MCF 10A (cell line): ENCODE measurements around the gene IGF1R. TPM values are rescaled to one million over a fixed set of nuclear protein-coding genes. Genes with fewer than 3 reads are reported as not detected.

Source experiments
- BruUV-seq: library from RNA; stranded (reverse); fragments of 400-500 nt; replicated peaks from 2 replicates; lab custom pipeline; 2021; lab: Mats Ljungman, UMichigan
- CTCF ChIA-PET: fragments of 300-600 bp; sonication (Branson Sonifier 250); formaldehyde crosslinking; extraction: SDS; loops from one replicate; lab custom pipeline; 2021; ENCODE audit warnings: antibody characterized with exemption, inconsistent platforms; lab: Yijun Ruan, JAX
- POLR2A ChIA-PET: fragments of 300-600, 350-650 bp; sonication (Branson Sonifier 250); formaldehyde crosslinking; extraction: SDS; loops from one replicate; lab custom pipeline; 2020; ENCODE audit warnings: antibody characterized with exemption, inconsistent platforms; lab: Yijun Ruan, JAX
- DNase-seq: peaks from one replicate; pipeline ENCODE4 v3.0.0-alpha.2; 2018; ENCODE audit not compliant: unreplicated experiment
- H3K27ac Mint-ChIP-seq: one replicate; pipeline ENCODE4 v1.8.0; 2022; ENCODE audit warnings: mild to moderate bottlenecking, low read depth, mixed read lengths; ENCODE audit not compliant: unreplicated experiment
- H3K27me3 Mint-ChIP-seq: one replicate; pipeline ENCODE4 v1.8.0; 2022; ENCODE audit warnings: mixed read lengths; ENCODE audit not compliant: insufficient read depth, unreplicated experiment
- H3K36me3 Mint-ChIP-seq: one replicate; pipeline ENCODE4 v1.8.0; 2022; ENCODE audit warnings: mild to moderate bottlenecking, moderate library complexity, mixed read lengths; ENCODE audit not compliant: insufficient read depth, unreplicated experiment
- H3K4me1 Mint-ChIP-seq: one replicate; pipeline ENCODE4 v1.8.0; 2022; ENCODE audit warnings: mixed read lengths; ENCODE audit not compliant: insufficient read depth, unreplicated experiment
- H3K4me3 Mint-ChIP-seq: one replicate; pipeline ENCODE4 v1.8.0; 2022; ENCODE audit warnings: mild to moderate bottlenecking, moderate library complexity, mixed read lengths; ENCODE audit not compliant: unreplicated experiment
- H3K9me3 Mint-ChIP-seq: one replicate; pipeline ENCODE4 v1.8.0; 2022; ENCODE audit warnings: mixed read lengths; ENCODE audit not compliant: unreplicated experiment
- intact Hi-C: fragments of 100-400 bp; cut with micrococcal nuclease; formaldehyde crosslinking; loops from 2 replicates; pipeline ENCODE4 v1.14.1; 2022
- total RNA-seq: library from RNA; stranded (reverse); gene quantifications from 2 replicates; pipeline ENCODE4 v1.2.3, GENCODE V29; 2022
- TF ChIP-seq, protein P1 (sequence below): fragments of 200-600 bp; IDR thresholded peaks from one replicate; pipeline ENCODE4 v1.8.0; 2022; ENCODE audit warnings: antibody characterized with exemption, mild to moderate bottlenecking; ENCODE audit not compliant: unreplicated experiment

Gene IGF1R
- total RNA-seq, 1 experiment from 2014 or later = 53.3 TPM

DNA sequence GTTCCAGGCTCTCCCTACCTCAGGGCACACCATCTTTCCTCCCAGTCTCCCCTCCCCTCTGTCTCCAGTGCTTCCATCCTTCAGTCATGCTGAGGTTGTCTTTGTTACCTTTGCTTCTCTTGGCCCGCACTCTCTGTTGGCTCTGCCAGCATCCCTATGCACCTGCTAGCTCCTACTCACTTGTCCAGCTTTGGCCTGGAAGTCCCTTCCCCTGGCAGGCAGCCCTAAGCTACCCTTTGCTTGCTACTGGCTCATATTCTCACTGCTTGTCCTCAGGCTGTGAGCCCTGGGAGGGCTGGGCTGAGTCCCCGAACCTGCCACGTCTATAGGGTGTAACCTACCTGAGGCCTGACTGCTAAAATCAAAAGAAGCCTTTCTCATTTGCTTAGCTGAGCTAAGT lies 236.6 kb downstream of the IGF1R start:
- H3K27ac Mint-ChIP-seq = no peak overlapping the region
- POLR2A ChIA-PET = interaction anchor here (0.6 to 2.7 kb wide), 4 partner anchors 11 to 234 kb away, joined by 3 to 13 read pairs (median 4); no protein-coding TSS in a partner anchor
- no peak overlapping the region for H3K4me3 Mint-ChIP-seq
- no TSS peak for BruUV-seq
- intact Hi-C loops = no loop called here
- no peaks in the 10 kb centered on the region for H3K27me3 Mint-ChIP-seq
- no peaks in the 10 kb centered on the region for H3K9me3 Mint-ChIP-seq
- peaks cover 31% of the 10 kb centered on the region for H3K4me1 Mint-ChIP-seq
- H3K36me3 Mint-ChIP-seq = peaks cover 10% of the 10 kb centered on the region
- TF ChIP-seq, protein P1, sequence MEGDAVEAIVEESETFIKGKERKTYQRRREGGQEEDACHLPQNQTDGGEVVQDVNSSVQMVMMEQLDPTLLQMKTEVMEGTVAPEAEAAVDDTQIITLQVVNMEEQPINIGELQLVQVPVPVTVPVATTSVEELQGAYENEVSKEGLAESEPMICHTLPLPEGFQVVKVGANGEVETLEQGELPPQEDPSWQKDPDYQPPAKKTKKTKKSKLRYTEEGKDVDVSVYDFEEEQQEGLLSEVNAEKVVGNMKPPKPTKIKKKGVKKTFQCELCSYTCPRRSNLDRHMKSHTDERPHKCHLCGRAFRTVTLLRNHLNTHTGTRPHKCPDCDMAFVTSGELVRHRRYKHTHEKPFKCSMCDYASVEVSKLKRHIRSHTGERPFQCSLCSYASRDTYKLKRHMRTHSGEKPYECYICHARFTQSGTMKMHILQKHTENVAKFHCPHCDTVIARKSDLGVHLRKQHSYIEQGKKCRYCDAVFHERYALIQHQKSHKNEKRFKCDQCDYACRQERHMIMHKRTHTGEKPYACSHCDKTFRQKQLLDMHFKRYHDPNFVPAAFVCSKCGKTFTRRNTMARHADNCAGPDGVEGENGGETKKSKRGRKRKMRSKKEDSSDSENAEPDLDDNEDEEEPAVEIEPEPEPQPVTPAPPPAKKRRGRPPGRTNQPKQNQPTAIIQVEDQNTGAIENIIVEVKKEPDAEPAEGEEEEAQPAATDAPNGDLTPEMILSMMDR = no peak
- CTCF ChIA-PET = interaction anchor here (0.5 to 1.5 kb wide), 10 partner anchors 10 to 572 kb away, joined by 3 to 5 read pairs (median 4); no protein-coding TSS in a partner anchor
- no peak for DNase-seq

DNA sequence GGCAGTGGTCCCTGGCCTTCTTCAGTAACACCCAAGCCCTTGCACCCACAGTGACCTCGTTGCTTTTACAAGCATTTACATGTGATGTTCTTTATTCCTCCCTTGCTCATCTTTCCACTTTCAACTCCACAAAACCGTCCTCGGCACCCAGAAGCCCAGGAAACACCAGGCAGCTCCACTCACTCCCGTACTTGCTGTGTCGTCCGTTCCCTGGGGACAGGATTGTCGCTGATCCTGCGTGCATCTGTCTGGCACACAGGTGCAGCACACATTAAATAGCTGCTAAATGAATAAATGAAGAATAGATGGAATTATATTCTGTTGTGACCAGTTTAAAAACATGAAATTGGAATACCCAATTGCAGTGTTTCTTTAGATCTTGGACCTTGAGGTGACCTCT lies 239.6 kb downstream of the IGF1R start:
- Mint-ChIP-seq H3K36me3 (peaks cover 8% of the 10 kb centered on the region), H3K27me3 (no peaks in the 10 kb centered on the region), H3K27ac (no peak overlapping the region), H3K9me3 (no peaks in the 10 kb centered on the region), H3K4me3 (no peak overlapping the region), H3K4me1 (peaks cover 41% of the 10 kb centered on the region)
- no TSS peak for BruUV-seq
- ChIA-PET CTCF (interaction anchor here (0.6 to 3.3 kb wide), 7 partner anchors 12 to 228 kb away, joined by 3 to 18 read pairs (median 4); no protein-coding TSS in a partner anchor), POLR2A (interaction anchor here (1.4 to 4.1 kb wide), 2 partner anchors 14 to 22 kb away, joined by 5 to 26 read pairs; no protein-coding TSS in a partner anchor)
- no peak for DNase-seq
- TF ChIP-seq, protein P1 = no peak
- intact Hi-C loops = no loop called here

GRCh38 chr15:98888820-98889479 lies 240.6 kb downstream of the IGF1R start:
- Mint-ChIP-seq H3K9me3 (no peaks in the 10 kb centered on the region), H3K27ac (peak overlapping the region; percentile 89), H3K27me3 (no peaks in the 10 kb centered on the region), H3K4me1 (peaks cover 46% of the 10 kb centered on the region), H3K4me3 (no peak overlapping the region), H3K36me3 (peaks cover 12% of the 10 kb centered on the region)
- ChIA-PET CTCF (interaction anchor here (0.6 to 3.3 kb wide), 7 partner anchors 8 to 370 kb away, joined by 3 to 18 read pairs (median 4); partner anchors contain the start of gene IGF1R), POLR2A (interaction anchor here (0.7 to 4.1 kb wide), 5 partner anchors 11 to 240 kb away, joined by 3 to 26 read pairs (median 5); no protein-coding TSS in a partner anchor)
- DNase-seq = peak; percentile 42
- no TSS peak for BruUV-seq
- TF ChIP-seq, protein P1 = no peak
- intact Hi-C loops = no loop called here

- H3K36me3 Mint-ChIP-seq = peaks cover 17% of the 10 kb centered on the region
- TF ChIP-seq, protein P1 = no peak
- BruUV-seq = TSS peak; percentile 20
- CTCF ChIA-PET = interaction anchor here (0.5 to 3.3 kb wide), 4 partner anchors 9 to 371 kb away, joined by 4 to 18 read pairs (median 8); no protein-coding TSS in a partner anchor
- H3K9me3 Mint-ChIP-seq = no peaks in the 10 kb centered on the region
- peak overlapping the region; percentile 89 for H3K27ac Mint-ChIP-seq
- POLR2A ChIA-PET = interaction anchor here (0.6 to 4.1 kb wide), 9 partner anchors 9 to 735 kb away, joined by 3 to 26 read pairs (median 3); no protein-coding TSS in a partner anchor
- intact Hi-C loops = no loop called here
- peak; percentile 59 for DNase-seq
- no peaks in the 10 kb centered on the region for H3K27me3 Mint-ChIP-seq
- peaks cover 45% of the 10 kb centered on the region for H3K4me1 Mint-ChIP-seq
- H3K4me3 Mint-ChIP-seq = peak overlapping the region; percentile 35
These were observed 241.8 kb downstream of the IGF1R start for GRCh38 chr15:98889930-98890695.
